Measurements from ENCODE around the gene MOB3A.

The MOB3A gene

DNA sequence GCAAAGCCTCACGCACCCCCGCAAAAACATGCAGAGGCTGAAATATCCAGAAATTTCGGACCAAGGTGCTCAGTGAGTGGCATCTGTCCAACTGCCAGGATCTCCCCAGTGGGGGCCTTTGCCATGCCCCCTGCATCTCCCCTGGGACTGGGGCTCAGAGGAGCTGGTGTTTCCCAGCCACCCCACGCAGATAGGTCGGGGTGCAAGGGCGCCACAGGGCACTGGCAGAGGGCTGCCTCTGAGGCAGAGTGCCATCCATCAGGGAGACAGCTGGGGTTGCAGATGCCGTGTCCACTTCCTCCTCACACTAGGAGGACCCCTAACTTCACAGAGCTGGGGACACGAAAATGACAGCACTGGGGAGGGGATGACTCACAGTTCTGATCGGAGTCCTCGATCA, 26.9 kb upstream of the MOB3A start:
- no peak for DNase-seq

- DNase-seq, result no peak
Observed at GRCh38 chr19:2122251-2122650, 26.1 kb upstream of the MOB3A start.

DNA sequence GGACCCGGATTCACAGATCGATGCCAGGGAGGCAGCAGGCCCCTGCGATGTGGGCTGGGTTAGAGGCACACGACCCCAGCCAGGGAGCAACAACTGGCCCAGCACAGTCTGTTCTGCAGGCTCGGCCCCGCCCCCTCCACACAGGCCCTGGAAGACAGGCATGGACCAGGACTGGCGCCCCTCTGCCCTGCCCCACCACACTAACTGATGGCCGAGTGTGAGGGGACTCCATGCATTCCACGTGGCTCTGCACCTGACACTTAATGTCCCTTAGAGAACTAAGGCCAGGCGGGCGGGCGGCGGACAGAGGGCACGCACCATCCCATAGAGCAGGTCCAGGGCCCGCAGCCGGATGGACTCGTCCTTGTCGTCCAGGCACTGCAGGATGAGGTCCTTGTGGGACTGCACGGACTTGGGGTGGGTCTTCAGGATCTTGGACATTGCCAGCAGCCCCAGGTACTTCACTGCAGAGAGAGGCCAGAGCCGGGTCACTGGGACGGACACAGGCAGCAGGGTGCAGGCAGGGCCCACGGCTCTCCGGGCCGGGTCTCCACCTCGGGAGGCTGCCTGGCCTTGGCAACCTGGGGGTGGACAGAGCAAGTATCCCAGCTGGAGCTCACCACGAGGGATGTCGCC, 25.4 kb upstream of the MOB3A start:
- DNase-seq, result no peak

DNA sequence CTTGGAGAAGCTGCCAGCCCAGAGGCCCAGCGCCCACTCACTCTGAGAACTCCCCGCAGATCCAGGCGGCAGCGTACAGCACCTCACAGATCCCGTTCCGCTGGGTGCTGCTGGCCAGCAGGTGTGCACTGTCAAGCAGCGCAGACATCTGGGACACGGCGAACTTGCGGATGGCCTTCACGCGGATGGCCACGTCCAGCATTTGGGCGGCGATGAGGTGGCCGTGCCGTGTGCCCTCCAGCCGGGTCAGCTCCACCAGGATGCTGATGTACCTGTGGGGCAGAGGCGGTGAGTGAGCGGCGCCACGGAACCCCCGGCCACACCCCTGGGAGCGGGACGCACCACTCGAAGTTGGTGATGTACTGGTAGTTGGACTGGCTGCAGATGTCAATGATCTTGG, 24.7 kb upstream of the MOB3A start:
- DNase-seq, result no peak

DNA sequence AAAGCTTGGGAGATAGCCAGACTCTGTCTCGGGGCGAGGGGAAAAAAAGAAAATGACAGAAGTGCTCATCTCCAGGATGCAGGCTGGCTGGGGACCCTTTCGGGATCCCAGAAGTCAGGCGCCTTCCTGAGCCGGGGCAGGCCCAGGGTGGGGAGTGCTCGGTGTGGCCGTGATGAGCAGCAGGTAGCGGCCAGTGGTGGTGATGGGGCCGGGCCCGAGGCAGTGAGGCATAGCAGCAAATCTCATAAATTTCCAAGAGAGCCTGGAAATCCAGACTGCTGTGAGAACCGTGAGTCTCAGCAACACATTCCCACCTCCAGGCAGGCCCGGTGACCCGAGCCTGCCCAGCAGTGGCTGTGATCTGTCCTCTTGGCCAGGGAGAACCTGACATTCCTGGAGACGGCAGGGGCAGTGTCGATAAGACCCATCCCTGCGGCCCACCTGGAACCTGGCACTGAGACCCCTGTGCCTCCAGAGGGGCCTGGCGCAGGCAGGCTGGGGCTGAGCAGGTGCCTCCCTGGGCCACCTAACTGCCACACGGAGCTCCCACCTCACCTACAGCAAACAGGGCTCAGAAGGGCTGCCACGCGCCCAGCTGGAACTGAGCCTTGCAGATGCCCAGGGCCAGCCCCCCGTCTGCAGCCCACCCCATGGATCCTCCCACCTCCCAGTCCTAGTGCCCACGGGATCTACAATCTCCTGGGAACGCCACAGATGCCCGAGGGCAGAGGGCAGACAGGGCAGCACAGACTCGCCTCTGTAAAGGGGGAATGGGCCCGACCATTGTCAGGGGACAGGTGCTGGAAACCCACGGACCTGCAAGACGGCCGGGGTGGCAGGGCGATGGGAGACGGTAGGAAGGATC, 24.0 kb upstream of the MOB3A start:
- DNase-seq, result no peak

- DNase-seq, result no peak
Observed at GRCh38 chr19:2118438-2118837, 22.3 kb upstream of the MOB3A start.

- no peak for DNase-seq
Observed at GRCh38 chr19:2117215-2117960, 21.3 kb upstream of the MOB3A start.

- DNase-seq, result no peak
Observed at GRCh38 chr19:2116507-2116906, 20.4 kb upstream of the MOB3A start.

GRCh38 chr19:2115911-2116426, 19.8 kb upstream of the MOB3A start:
- DNase-seq, result no peak

DNA sequence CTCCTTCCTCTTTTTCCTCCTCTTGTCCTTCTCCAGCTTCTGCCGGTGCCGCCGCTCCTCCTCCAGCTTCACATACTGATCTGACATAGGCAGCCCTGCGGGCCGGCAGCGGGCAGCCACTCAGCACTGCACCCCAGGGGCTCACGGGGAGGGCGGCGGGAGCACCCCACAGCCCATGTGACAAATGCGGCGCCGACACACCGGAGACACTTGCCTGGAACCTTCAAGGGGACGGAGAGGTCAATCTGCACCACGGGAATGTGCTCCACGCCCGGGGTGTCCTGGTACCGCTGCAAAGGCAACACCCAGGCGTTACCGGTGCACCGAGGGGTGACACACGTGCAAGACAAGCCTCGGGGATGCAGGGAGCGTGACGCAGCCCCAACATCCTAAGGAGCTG, 19.2 kb upstream of the MOB3A start:
- DNase-seq, result no peak

- no peak for DNase-seq
Observed at GRCh38 chr19:2114821-2115220, 18.7 kb upstream of the MOB3A start.

DNA sequence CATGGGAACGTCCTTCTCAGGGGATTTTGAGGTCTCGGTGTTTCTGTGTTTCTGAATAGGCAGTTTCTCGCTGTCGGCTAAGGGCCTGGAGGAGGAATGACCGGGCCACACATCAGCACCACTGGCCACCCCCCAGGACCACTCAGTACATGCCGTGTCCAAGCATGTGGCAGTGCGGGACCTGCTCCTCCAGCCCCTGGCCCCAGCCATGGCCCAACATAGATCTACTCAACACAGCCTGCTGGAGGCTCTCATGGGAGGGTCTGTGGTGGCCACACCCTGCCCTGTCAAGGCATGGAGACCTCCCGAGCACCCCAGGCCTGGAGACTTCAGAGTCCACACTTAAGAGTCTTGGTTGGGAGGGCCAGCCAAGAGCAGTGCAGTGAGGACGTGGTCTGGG, 18.1 kb upstream of the MOB3A start:
- no peak for DNase-seq

- DNase-seq, result no peak
Observed at GRCh38 chr19:2113439-2114211, 17.5 kb upstream of the MOB3A start.

DNA sequence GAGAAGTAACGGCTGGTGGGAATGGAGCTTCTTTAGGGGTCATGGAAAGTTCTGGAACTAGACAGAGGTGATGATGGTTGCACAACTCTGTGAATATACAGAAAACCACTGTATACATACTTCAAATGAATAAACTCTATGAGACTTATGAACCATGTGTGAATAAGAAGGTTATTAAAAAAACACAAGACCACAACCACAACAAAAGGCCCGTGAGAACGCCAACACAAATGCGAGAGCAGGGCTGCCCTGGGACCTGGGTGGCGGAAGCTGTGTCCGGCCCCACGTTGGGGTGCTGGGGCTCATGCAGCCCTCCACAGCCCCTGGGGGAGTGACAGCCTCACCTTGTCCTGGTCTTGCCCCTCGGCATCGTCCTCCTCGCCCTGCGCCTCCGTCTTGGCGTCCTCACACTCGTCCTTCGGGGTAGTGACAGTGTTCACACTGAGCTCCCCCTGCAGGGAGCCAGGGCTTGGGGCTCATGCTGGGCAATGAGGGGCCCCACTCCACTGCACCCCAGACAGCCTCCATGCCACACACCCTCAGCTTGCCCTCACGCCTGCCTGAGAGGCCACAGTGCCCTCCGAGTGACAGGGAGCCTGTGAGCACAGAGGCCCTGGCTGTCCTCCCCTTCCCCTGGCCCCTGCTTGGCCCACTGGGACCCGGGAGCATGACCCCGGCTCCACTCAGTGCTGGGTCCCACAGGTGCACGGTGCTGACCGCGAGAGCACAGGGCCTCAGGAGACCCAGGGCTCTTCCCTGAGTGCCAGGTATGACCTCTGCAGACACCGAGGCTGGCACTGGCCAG, 16.6 kb upstream of the MOB3A start:
- DNase-seq, result no peak

DNA sequence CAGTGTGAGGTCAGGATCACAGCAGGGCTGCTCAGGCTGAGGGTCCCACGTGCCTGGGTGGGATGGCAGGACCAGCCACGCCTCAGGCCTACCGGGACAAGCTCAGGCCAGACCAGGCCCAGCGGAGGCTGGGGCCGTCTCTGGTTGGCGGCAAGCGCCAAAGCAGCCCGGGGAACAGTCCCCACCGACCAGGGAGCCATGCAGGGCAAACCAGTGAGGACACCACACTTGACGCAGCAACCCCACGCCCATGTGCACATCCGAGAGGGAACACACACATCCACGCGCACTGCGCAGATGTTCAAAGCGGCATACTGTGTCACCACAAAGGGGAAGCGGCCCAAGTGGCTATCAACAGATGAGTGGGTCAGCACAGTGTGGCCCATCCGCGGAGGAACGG, 15.8 kb upstream of the MOB3A start:
- no peak for DNase-seq

- DNase-seq, result no peak
Observed at GRCh38 chr19:2111425-2111824, 15.3 kb upstream of the MOB3A start.

- DNase-seq, result no peak
Observed at GRCh38 chr19:2110822-2111221, 14.7 kb upstream of the MOB3A start.

GRCh38 chr19:2109046-2109864, 13.1 kb upstream of the MOB3A start:
- no peak for DNase-seq

DNA sequence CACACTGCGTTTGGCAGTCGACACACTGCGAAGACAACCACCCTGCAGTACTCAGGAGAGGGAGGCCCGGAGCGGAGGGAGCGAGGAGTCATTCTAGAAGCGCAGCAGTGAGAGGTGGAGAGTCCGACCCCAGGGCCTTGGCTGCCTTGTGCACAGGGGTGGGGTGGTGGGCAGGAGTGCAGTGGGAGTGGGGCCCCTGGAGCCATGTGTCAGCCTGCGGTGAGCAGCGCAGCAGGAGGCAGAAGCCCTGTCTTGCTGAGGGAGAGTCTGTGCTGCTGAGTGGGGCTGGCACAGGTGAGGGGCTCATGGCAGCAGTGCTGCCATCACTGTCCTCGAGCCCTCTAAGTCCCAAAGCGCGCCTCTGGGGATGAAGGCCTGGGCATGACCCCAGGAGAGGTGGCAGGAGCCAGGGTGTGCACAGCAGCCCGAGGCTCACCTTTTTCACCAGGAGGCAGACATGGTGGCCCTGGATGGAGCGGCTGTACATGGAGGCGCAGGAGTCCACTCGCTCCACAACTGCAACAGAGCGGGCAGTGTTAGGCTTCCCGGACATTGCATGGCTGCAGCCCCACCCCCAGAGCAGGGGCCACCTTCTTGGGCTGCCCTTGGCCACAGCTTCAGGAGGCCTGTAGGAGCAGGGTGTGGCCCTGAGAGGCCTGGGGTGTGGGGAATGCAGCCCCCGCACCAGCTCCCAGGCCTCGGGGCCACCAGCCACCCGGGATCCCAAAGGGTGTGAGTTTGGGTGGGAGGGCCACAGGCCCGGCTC, 12.3 kb upstream of the MOB3A start:
- no peak for DNase-seq

- no peak for DNase-seq
Observed at GRCh38 chr19:2103045-2103707, 7.0 kb upstream of the MOB3A start.

All from CD4-positive, alpha-beta T cell treated with Interleukin-1 beta for 1 hour (primary cell).